Activated CD4-positive, alpha-beta memory T cell treated with anti-CD3 and anti-CD28 coated beads for 36 hours (primary cell): ENCODE measurements around the gene SCNN1G. TPM values are rescaled to one million over a fixed set of nuclear protein-coding genes. Genes with fewer than 3 reads are reported as not detected.

Source experiments
- CTCF ChIA-PET: fragments of 350-600 bp; sonication (Branson Sonifier 250); formaldehyde crosslinking; loops from one replicate; lab custom pipeline; 2021; ENCODE audit warnings: antibody characterized with exemption, inconsistent platforms; lab: Charles Lee
- POLR2A ChIA-PET: fragments of 350-600 bp; sonication (Branson Sonifier 250); formaldehyde crosslinking; loops from one replicate; lab custom pipeline; 2021; ENCODE audit warnings: antibody characterized with exemption; lab: Charles Lee
- DNase-seq: peaks from one replicate; pipeline ENCODE4 v3.0.0-alpha.2; 2020
- H3K27ac Mint-ChIP-seq: one replicate; pipeline ENCODE4 v1.8.0; 2021; ENCODE audit warnings: mixed read lengths
- H3K27me3 Mint-ChIP-seq: one replicate; pipeline ENCODE4 v1.8.0; 2021; ENCODE audit warnings: mixed read lengths
- H3K36me3 Mint-ChIP-seq: one replicate; pipeline ENCODE4 v1.8.0; 2021; ENCODE audit warnings: mixed read lengths
- H3K4me1 Mint-ChIP-seq: one replicate; pipeline ENCODE4 v1.8.0; 2021; ENCODE audit warnings: low read depth, mixed read lengths
- H3K4me3 Mint-ChIP-seq: one replicate; pipeline ENCODE4 v1.8.0; 2021; ENCODE audit warnings: mild to moderate bottlenecking, mixed read lengths
- H3K9me3 Mint-ChIP-seq: one replicate; pipeline ENCODE4 v1.8.0; 2021; ENCODE audit warnings: mixed read lengths
- intact Hi-C: fragments of 100-400 bp; cut with micrococcal nuclease; formaldehyde crosslinking; loops from one replicate; pipeline ENCODE4 v1.15.1; 2023
- total RNA-seq, 2 experiments: library from RNA; stranded (reverse); gene quantifications; one replicate each; pipeline ENCODE4 v1.2.3, GENCODE V29; 2021

SCNN1G gene
- total RNA-seq, 2 experiments from 2014 or later, result not detected

DNA sequence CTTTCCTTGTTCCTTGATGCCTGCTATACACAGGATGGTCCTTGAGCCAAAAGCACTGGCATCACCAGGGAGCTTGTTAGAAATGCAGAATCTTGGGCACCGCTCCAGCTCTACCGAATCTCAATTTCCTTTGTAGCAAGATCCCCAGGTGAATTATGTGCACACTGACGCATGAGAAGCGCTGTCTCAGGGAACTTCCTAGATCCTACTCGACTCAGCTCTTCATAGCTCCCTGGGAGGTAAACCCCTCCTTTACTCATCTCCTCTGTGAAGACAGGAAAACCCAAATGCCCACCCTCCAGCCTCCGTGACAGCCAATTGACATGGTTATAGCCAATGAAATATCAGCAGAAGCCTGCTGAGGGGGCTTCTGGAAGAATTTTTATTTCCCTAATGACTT lies 37.4 kb upstream of the SCNN1G start:
- no peaks in the 10 kb centered on the region for H3K9me3 Mint-ChIP-seq
- H3K27ac Mint-ChIP-seq, result no peak overlapping the region
- POLR2A ChIA-PET, result no interaction called here
- no peak for DNase-seq
- no peaks in the 10 kb centered on the region for H3K27me3 Mint-ChIP-seq
- H3K4me3 Mint-ChIP-seq, result no peak overlapping the region
- CTCF ChIA-PET, result no interaction called here
- H3K4me1 Mint-ChIP-seq, result peaks cover 21% of the 10 kb centered on the region
- intact Hi-C loops, result no loop called here
- H3K36me3 Mint-ChIP-seq, result peaks cover 2% of the 10 kb centered on the region

DNA sequence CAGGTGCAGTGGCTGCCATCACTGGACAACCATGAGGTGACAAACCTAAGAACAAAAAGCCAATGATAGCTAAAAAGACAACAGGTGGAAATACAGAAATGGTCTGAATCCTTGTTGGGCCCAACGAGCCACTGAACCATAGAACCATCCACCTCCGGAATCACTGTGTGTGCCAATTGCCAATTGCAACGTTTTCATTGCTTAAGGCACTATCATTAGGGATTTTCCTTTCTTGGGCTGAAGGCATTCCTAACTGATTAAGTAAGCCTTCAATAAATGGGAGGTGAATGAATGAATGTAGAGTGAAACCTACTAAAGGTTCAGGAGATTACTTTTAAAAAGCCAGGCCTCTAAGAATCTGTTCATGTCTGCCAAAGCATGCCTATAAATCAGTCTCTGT lies 36.9 kb upstream of the SCNN1G start:
- POLR2A ChIA-PET, result no interaction called here
- intact Hi-C loops, result no loop called here
- no peak overlapping the region for H3K4me3 Mint-ChIP-seq
- peaks cover 2% of the 10 kb centered on the region for H3K36me3 Mint-ChIP-seq
- H3K27me3 Mint-ChIP-seq, result no peaks in the 10 kb centered on the region
- H3K9me3 Mint-ChIP-seq, result no peaks in the 10 kb centered on the region
- peaks cover 21% of the 10 kb centered on the region for H3K4me1 Mint-ChIP-seq
- CTCF ChIA-PET, result no interaction called here
- no peak overlapping the region for H3K27ac Mint-ChIP-seq
- no peak for DNase-seq

DNA sequence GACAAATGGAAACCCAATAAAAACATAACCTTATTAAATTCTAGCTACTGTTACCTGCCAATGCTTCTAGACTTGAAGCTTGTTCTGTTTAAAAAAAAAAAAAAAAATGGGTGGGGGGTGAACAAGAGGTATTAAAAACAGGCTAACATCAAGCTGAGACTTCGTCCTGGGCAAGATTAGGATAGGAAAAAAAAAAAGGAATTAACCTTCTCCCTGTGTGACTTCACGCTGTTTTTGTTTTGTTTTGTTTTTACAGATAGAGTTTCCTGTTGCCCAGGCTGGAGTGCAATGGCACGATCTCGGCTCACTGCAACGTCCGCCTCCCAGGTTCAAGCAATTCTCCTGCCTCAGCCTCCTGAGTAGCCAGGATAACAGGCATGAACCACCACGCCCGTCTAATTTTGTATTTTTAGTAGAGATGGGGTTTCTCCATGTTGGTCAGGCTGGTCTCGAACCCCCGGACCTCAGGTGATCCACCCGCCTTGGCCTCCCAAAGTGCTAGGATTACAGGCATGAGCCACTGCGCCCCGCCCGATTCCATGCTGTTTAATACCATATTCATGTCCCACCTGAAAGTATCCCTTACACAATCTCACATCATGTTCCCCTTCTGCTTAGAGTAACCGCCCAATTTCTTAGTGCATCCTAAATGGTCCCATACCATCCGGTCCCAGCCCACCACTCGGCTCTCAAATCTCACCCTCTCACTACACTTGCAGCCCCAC lies 35.5 kb upstream of the SCNN1G start:
- intact Hi-C loops, result no loop called here
- peak overlapping the region; percentile 27 for H3K4me3 Mint-ChIP-seq
- POLR2A ChIA-PET, result interaction anchor here (0.7 kb wide), 1 partner anchor 1612 kb away, joined by 5 read pairs; no protein-coding TSS in a partner anchor

GRCh38 chr16:23147666-23148065 lies 34.9 kb upstream of the SCNN1G start:
- H3K4me1 Mint-ChIP-seq, result peaks cover 21% of the 10 kb centered on the region
- H3K27me3 Mint-ChIP-seq, result peaks cover 1% of the 10 kb centered on the region
- no peaks in the 10 kb centered on the region for H3K9me3 Mint-ChIP-seq
- POLR2A ChIA-PET, result no interaction called here
- H3K27ac Mint-ChIP-seq, result no peak overlapping the region
- intact Hi-C loops, result no loop called here
- no peak for DNase-seq
- CTCF ChIA-PET, result no interaction called here
- H3K4me3 Mint-ChIP-seq, result peak overlapping the region; percentile 87
- peaks cover 2% of the 10 kb centered on the region for H3K36me3 Mint-ChIP-seq

More for the DNA sequence above, 35.5 kb upstream of the SCNN1G start:
- Mint-ChIP-seq H3K27ac (no peak overlapping the region), H3K4me1 (peaks cover 21% of the 10 kb centered on the region), H3K36me3 (peaks cover 2% of the 10 kb centered on the region), H3K27me3 (peaks cover 1% of the 10 kb centered on the region), H3K9me3 (no peaks in the 10 kb centered on the region)
- CTCF ChIA-PET, result interaction anchor here (0.7 kb wide), 1 partner anchor 29 kb away, joined by 4 read pairs; no protein-coding TSS in a partner anchor
- no peak for DNase-seq

DNA sequence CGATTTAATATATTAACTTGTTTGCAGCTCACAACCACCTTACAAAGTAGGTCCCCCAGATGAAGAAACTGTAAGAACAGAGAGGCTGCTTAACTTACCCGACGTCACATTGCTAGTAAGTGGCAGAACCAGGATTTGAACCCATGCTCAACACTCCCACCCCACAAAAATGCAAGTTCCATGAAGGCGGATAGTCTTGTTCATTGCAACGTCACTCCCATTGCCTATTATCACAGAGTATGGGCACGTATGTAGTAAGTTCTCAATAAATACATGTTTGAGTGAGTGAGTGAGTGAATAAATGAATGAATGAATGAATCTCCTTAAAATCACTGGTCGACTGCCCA lies 34.4 kb upstream of the SCNN1G start:
- POLR2A ChIA-PET, result no interaction called here
- intact Hi-C loops, result no loop called here
- H3K27ac Mint-ChIP-seq, result no peak overlapping the region

DNA sequence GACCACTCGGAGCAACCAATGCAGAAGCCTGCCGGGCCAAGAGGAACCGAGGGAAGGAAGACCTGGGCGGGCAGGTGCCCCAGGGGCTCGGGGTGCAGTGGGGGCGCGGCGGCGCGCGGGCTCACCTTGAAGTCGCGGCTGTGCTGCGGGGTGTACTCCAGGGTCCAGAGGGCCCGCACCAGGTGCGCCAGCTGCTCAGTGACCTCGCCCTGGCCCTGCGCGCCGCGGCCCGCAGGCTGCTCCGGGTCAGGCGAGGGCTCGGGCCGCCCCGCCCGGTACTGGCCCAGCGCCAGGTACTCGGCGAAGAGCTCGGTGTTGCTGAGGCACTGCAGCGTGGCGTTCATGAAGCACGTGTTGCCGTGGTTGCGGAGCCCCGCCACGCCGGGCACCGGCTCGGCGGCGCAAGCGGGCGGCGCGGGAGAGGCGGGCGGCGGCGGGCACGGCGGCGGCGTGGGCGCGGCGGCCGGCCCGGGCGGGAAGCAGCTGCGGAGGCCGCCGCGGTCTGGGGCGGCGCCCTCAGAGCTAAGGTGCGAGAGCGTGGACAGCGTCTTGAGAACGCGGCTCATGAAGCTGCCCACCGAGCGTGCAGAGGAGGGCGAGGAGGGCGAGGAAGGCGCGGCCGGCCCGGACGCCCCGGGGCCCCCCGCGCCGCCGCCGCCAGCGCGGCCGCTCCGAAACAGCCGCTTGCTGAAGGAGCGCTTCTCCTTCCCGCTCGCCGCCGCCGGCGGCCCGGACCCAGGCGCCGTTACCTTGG lies 33.9 kb upstream of the SCNN1G start:
- ChIA-PET POLR2A (interaction anchor here (1.3 kb wide), 1 partner anchor 26 kb away, joined by 3 read pairs; no protein-coding TSS in a partner anchor), CTCF (no interaction called here)
- peak; percentile 62 for DNase-seq
- H3K4me1 Mint-ChIP-seq, result peaks cover 21% of the 10 kb centered on the region
- peak overlapping the region; percentile 87 for H3K4me3 Mint-ChIP-seq
- H3K27ac Mint-ChIP-seq, result no peak overlapping the region
- intact Hi-C loops, result no loop called here
- peaks cover 2% of the 10 kb centered on the region for H3K36me3 Mint-ChIP-seq
- H3K9me3 Mint-ChIP-seq, result no peaks in the 10 kb centered on the region
- peaks cover 1% of the 10 kb centered on the region for H3K27me3 Mint-ChIP-seq

More for the DNA sequence above, 34.4 kb upstream of the SCNN1G start:
- H3K27me3 Mint-ChIP-seq, result peaks cover 1% of the 10 kb centered on the region
- H3K9me3 Mint-ChIP-seq, result no peaks in the 10 kb centered on the region
- H3K36me3 Mint-ChIP-seq, result peaks cover 2% of the 10 kb centered on the region
- peak overlapping the region; percentile 87 for H3K4me3 Mint-ChIP-seq
- peaks cover 21% of the 10 kb centered on the region for H3K4me1 Mint-ChIP-seq
- CTCF ChIA-PET, result no interaction called here
- no peak for DNase-seq

GRCh38 chr16:23149267-23149992 lies 33.1 kb upstream of the SCNN1G start, which contains the start of gene USP31:
USP31 (minus strand) TSS chr16:23149452; CDS start chr16:23149270, 182 bp downstream.
- intact Hi-C loops, result no loop called here
- Mint-ChIP-seq H3K27ac (peak within 1 kb of the TSS; percentile 47), H3K9me3 (no peaks in the 10 kb centered on the region), H3K36me3 (peaks cover 2% of the 10 kb centered on the region), H3K4me3 (peak within 1 kb of the TSS; percentile 91), H3K27me3 (peaks cover 1% of the 10 kb centered on the region), H3K4me1 (peaks cover 21% of the 10 kb centered on the region)
- peak; percentile 93 for DNase-seq
- CTCF ChIA-PET, result interaction anchor here (0.6 to 0.7 kb wide), 2 partner anchors 32 to 1051 kb away, joined by 3 read pairs; no protein-coding TSS in a partner anchor
- POLR2A ChIA-PET, result interaction anchor here (1.3 kb wide), 1 partner anchor 25 kb away, joined by 3 read pairs; no protein-coding TSS in a partner anchor

- H3K4me1 Mint-ChIP-seq, result peaks cover 19% of the 10 kb centered on the region
- no peak overlapping the region for H3K27ac Mint-ChIP-seq
- H3K27me3 Mint-ChIP-seq, result peaks cover 4% of the 10 kb centered on the region
- POLR2A ChIA-PET, result no interaction called here
- peak overlapping the region; percentile 91 for H3K4me3 Mint-ChIP-seq
- H3K36me3 Mint-ChIP-seq, result peaks cover 2% of the 10 kb centered on the region
- no peak for DNase-seq
- CTCF ChIA-PET, result interaction anchor here (0.6 to 0.7 kb wide), 2 partner anchors 32 to 1052 kb away, joined by 3 read pairs; no protein-coding TSS in a partner anchor
- intact Hi-C loops, result no loop called here
- H3K9me3 Mint-ChIP-seq, result no peaks in the 10 kb centered on the region
Observed at GRCh38 chr16:23149993-23150364, 32.6 kb upstream of the SCNN1G start.

DNA sequence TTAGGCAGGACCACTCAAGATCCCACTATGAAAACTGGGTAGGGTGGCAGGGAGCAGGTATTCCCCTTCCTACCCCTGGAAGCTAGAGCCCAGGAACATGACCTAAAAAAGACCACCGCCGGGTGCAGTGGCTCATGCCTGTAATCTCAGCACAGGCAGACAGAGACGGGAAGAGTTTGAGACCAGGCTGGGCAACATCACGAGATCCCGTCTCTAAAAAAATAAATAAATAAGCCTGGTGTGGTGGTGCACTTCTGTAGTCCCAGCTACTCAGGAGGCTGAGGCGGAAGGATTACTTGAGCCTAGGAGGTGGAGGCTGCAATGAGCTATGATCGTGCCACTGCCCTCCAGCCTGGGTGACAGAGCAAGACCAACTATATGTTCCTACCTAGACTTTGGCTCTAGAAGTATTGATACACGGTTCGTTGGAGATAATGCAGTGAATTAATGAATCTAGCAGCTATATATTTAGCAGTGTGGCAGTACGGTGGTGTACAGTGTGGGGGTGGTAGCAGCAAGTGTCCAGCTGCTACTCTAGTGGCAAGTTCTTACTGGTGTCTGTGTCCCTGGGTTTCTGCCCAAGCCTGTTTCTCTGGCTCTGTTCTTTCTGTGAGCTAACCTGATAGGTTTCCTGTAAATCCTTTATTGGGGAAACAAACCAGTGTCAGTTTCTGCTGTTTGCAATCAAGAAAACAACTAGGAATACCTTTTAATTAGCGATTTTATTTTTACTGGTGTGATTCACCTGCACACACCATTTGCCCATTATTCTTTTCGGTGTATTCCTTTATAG lies 30.0 kb upstream of the SCNN1G start:
- no peaks in the 10 kb centered on the region for H3K9me3 Mint-ChIP-seq
- DNase-seq, result no peak
- H3K27me3 Mint-ChIP-seq, result peaks cover 10% of the 10 kb centered on the region
- H3K4me3 Mint-ChIP-seq, result no peak overlapping the region
- no peak overlapping the region for H3K27ac Mint-ChIP-seq
- POLR2A ChIA-PET, result no interaction called here
- peaks cover 1% of the 10 kb centered on the region for H3K36me3 Mint-ChIP-seq
- CTCF ChIA-PET, result no interaction called here
- intact Hi-C loops, result no loop called here
- H3K4me1 Mint-ChIP-seq, result peaks cover 18% of the 10 kb centered on the region

DNA sequence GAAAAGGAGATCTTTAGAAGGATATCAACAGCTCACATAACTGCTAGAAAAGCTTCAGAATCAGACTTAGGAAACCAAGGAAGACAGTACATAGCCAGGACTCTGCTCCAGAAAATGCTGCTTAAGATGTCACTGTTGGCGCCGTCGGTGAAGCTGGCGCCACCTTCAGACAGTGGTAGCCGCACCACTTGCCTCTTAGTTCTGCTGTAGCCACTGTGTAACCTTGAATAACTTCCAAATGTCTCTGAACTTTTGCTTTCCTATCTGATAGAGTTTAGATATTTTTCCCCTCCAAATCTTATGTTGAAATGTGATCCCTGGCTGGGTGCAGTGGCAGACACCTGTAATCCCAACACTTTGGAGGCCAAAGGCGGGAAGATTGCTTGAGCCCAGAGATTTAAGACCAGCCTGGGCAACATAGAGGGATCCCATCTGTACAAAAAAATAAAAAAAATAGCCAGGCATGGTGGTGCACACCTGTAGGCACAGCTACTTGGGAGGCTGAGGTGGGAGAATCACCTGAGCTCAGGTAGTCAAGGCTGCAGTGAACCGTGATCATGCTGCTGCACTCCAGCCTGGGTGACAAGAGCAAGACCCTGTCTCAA lies 27.0 kb upstream of the SCNN1G start:
- H3K4me3 Mint-ChIP-seq, result no peak overlapping the region
- H3K27me3 Mint-ChIP-seq, result peaks cover 15% of the 10 kb centered on the region
- H3K36me3 Mint-ChIP-seq, result no peaks in the 10 kb centered on the region
- ChIA-PET CTCF (no interaction called here), POLR2A (no interaction called here)
- intact Hi-C loops, result no loop called here
- no peak overlapping the region for H3K27ac Mint-ChIP-seq
- no peaks in the 10 kb centered on the region for H3K9me3 Mint-ChIP-seq
- peak; percentile 13 for DNase-seq
- peaks cover 6% of the 10 kb centered on the region for H3K4me1 Mint-ChIP-seq

DNA sequence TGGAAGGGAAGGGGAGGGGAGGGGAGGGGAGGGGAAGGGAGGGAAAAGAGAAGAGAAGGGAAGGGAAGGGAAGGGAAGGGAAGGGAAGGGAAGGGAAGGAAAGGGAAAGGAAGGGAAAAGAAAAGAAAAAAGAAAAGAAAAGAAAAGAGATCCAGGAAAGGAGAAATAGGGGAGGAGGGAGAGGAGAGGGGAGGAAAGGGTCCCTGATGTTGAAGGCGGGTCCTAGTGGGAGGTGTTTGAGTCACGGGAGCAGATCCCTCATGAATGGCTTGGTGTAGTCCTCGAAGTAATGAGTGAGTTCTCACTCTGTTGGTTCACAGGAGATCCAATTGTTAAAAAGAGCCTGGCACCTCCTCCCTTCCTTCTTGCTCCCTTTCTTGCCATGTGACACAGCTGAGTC lies 26.4 kb upstream of the SCNN1G start:
- Mint-ChIP-seq H3K27ac (no peak overlapping the region), H3K4me3 (no peak overlapping the region), H3K27me3 (peaks cover 15% of the 10 kb centered on the region), H3K9me3 (no peaks in the 10 kb centered on the region), H3K36me3 (no peaks in the 10 kb centered on the region), H3K4me1 (peaks cover 6% of the 10 kb centered on the region)
- ChIA-PET POLR2A (interaction anchor here (0.6 kb wide), 1 partner anchor 702 kb away, joined by 3 read pairs; no protein-coding TSS in a partner anchor), CTCF (no interaction called here)
- intact Hi-C loops, result no loop called here
- no peak for DNase-seq
